GM23248 (cell line): ENCODE results near the gene SCNN1B. TPM values are rescaled to one million over a fixed set of nuclear protein-coding genes. Genes with fewer than 3 reads are reported as not detected.
"Not testable (repeated sequence)": the region's sequence is repeated elsewhere in the genome, so short reads cannot be mapped to it uniquely, and the experiment has no call there.

Experiments
- DNase-seq: peaks from one replicate; pipeline ENCODE4 v3.0.0-alpha.2; 2015
- H2AFZ ChIP-seq: fragments of 200-600 bp; sonication (generic); 2 replicates; pipeline ENCODE4 v1.6.1; 2016; ENCODE audit warnings: antibody characterized with exemption
- H3F3A ChIP-seq: fragments of 200-600 bp; sonication (generic); 2 replicates; pipeline ENCODE4 v1.6.1; 2016; ENCODE audit warnings: mild to moderate bottlenecking, antibody characterized with exemption, mixed run types; ENCODE audit not compliant: insufficient read depth
- H3K27ac ChIP-seq: fragments of 200-600 bp; sonication (generic); 2 replicates; pipeline ENCODE4 v1.5.1; 2016; ENCODE audit warnings: mild to moderate bottlenecking
- H3K27me3 ChIP-seq: fragments of 200-600 bp; sonication (generic); replicated peaks from 2 replicates; pipeline ENCODE4 v1.6.1; 2016; ENCODE audit warnings: mild to moderate bottlenecking; ENCODE audit not compliant: insufficient read depth
- H3K36me3 ChIP-seq: fragments of 200-600 bp; sonication (generic); 2 replicates; pipeline ENCODE4 v1.6.1; 2016; ENCODE audit warnings: low read depth, mild to moderate bottlenecking
- H3K4me1 ChIP-seq: fragments of 200-600 bp; sonication (generic); 2 replicates; pipeline ENCODE4 v1.6.1; 2016; ENCODE audit warnings: mild to moderate bottlenecking; ENCODE audit not compliant: insufficient read depth
- H3K4me2 ChIP-seq: fragments of 200-600 bp; sonication (generic); one replicate; pipeline ENCODE4 v1.6.1; 2016; ENCODE audit warnings: mild to moderate bottlenecking; ENCODE audit not compliant: unreplicated experiment
- H3K4me3 ChIP-seq: fragments of 200-600 bp; sonication (generic); 2 replicates; pipeline ENCODE4 v1.5.1; 2016; ENCODE audit warnings: mild to moderate bottlenecking
- H3K79me2 ChIP-seq: fragments of 200-600 bp; sonication (generic); 2 replicates; pipeline ENCODE4 v1.6.1; 2016; ENCODE audit warnings: mild to moderate bottlenecking; ENCODE audit not compliant: insufficient read depth
- H3K9ac ChIP-seq: fragments of 200-600 bp; sonication (generic); 2 replicates; pipeline ENCODE4 v1.6.1; 2016; ENCODE audit warnings: mild to moderate bottlenecking
- H3K9me2 ChIP-seq: fragments of 200-600 bp; sonication (generic); 2 replicates; pipeline ENCODE4 v1.6.1; 2016; ENCODE audit warnings: mixed run types, mild to moderate bottlenecking, moderate library complexity; ENCODE audit not compliant: insufficient read depth
- H3K9me3 ChIP-seq: fragments of 200-600 bp; sonication (generic); one replicate; pipeline ENCODE4 v1.6.1; 2017; ENCODE audit warnings: low read depth
- H4K20me1 ChIP-seq: fragments of 200-600 bp; sonication (generic); 2 replicates; pipeline ENCODE4 v1.6.0; 2016; ENCODE audit not compliant: insufficient read depth
- EZH2 ChIP-seq: fragments of 200-600 bp; sonication (generic); IDR thresholded peaks from 2 replicates; pipeline ENCODE4 v1.6.1; 2018; ENCODE audit warnings: antibody characterized with exemption, mild to moderate bottlenecking; ENCODE audit not compliant: insufficient read depth, poor library complexity, severe bottlenecking
- EZH2phosphoT487 ChIP-seq: fragments of 200-600 bp; sonication (generic); IDR thresholded peaks from 2 replicates; pipeline ENCODE4 v1.6.1; 2018; ENCODE audit warnings: antibody characterized with exemption, moderate library complexity, mild to moderate bottlenecking, low read depth; ENCODE audit not compliant: insufficient read depth
- WGBS, 2 experiments: methylation state at CpG; one replicate each; pipeline ENCODE4 v1.1.6; 2015 to 2017; ENCODE audit warnings: low lambda C conversion rate in 2 of 2, low coverage in 1 of 2; ENCODE audit errors: missing lambda C conversion rate in 2 of 2; 5-methylcytosine and 5-hydroxymethylcytosine counted together
- in situ Hi-C: fragments of 300-500 bp; cut with MboI; formaldehyde crosslinking; loops from 2 replicates; pipeline ENCODE4 v1.15.0; 2020
- polyA plus RNA-seq: library from polyadenylated mRNA; unstranded; fragments of >200 nt; fragmentation: Nextera tagmentation; extraction: Ambion mirVana; gene quantifications from 2 replicates; pipeline ENCODE4 v1.2.1, GENCODE V29; 2016
- total RNA-seq: library from RNA; depleted of rRNA; stranded (reverse); fragments of >200 nt; shearing (Covaris generic); gene quantifications from 2 replicates; pipeline ENCODE4 v1.2.3, GENCODE V29; 2014

The SCNN1B gene
- total and polyA plus RNA-seq, 2 experiments from 2014 or later, result not detected

GRCh38 chr16:23378256-23378655 lies 76.2 kb downstream of the SCNN1B start:
- in situ Hi-C loops, result no loop called here
- no peak for DNase-seq
- H3K4me1 ChIP-seq, result no peaks in the 10 kb centered on the region

GRCh38 chr16:23378921-23379320 lies 76.8 kb downstream of the SCNN1B start:
- Histone ChIP-seq H3K4me3 (no peak overlapping the region), H3F3A (no peaks in the 10 kb centered on the region), H3K27me3 (no peaks in the 10 kb centered on the region), H4K20me1 (no peaks in the 10 kb centered on the region), H2AFZ (no peak overlapping the region), H3K27ac (no peak overlapping the region), H3K4me2 (no peak overlapping the region), H3K4me1 (no peaks in the 10 kb centered on the region), H3K9ac (no peak overlapping the region), H3K79me2 (no peaks in the 10 kb centered on the region), H3K9me3 (no peaks in the 10 kb centered on the region), H3K9me2 (no peaks in the 10 kb centered on the region), H3K36me3 (no peaks in the 10 kb centered on the region)
- in situ Hi-C loops, result no loop called here
- DNase-seq, result no peak
- WGBS, 2 experiments, result 84 to 94% methylated on average over 2 to 5 of the region's 5 CpGs
- TF ChIP-seq EZH2 (no peak), EZH2phosphoT487 (no peak)

More at GRCh38 chr16:23378256-23378655, 76.2 kb downstream of the SCNN1B start:
- no peak overlapping the region for H2AFZ ChIP-seq
- no peaks in the 10 kb centered on the region for H3K27me3 ChIP-seq
- H3K9ac ChIP-seq, result no peak overlapping the region
- H3K9me2 ChIP-seq, result no peaks in the 10 kb centered on the region
- H3K79me2 ChIP-seq, result no peaks in the 10 kb centered on the region
- H3K27ac ChIP-seq, result no peak overlapping the region
- 47 to 54% methylated on average over 8 of the region's 8 CpGs for WGBS, 2 experiments
- no peaks in the 10 kb centered on the region for H4K20me1 ChIP-seq
- no peaks in the 10 kb centered on the region for H3F3A ChIP-seq
- no peaks in the 10 kb centered on the region for H3K9me3 ChIP-seq
- TF ChIP-seq EZH2phosphoT487, result no peak
- TF ChIP-seq EZH2, result no peak
- no peaks in the 10 kb centered on the region for H3K36me3 ChIP-seq
- no peak overlapping the region for H3K4me3 ChIP-seq
- H3K4me2 ChIP-seq, result no peak overlapping the region

- no peaks in the 10 kb centered on the region for H4K20me1 ChIP-seq
- H3K4me3 ChIP-seq, result no peak overlapping the region
- no peak overlapping the region for H3K4me2 ChIP-seq
- H3K4me1 ChIP-seq, result no peaks in the 10 kb centered on the region
- in situ Hi-C loops, result no loop called here
- WGBS, 2 experiments, result 66 to 69% methylated on average over 8 to 10 of the region's 10 CpGs
- no peak overlapping the region for H3K27ac ChIP-seq
- DNase-seq, result no peak
- H3K27me3 ChIP-seq, result no peaks in the 10 kb centered on the region
- H3K9ac ChIP-seq, result no peak overlapping the region
- no peaks in the 10 kb centered on the region for H3F3A ChIP-seq
- TF ChIP-seq EZH2phosphoT487, result no peak
- no peak for TF ChIP-seq EZH2
- no peaks in the 10 kb centered on the region for H3K79me2 ChIP-seq
- H2AFZ ChIP-seq, result no peak overlapping the region
- H3K36me3 ChIP-seq, result no peaks in the 10 kb centered on the region
- no peaks in the 10 kb centered on the region for H3K9me3 ChIP-seq
- H3K9me2 ChIP-seq, result no peaks in the 10 kb centered on the region
These were observed 77.6 kb downstream of the SCNN1B start for GRCh38 chr16:23379707-23380106.

GRCh38 chr16:23380501-23380951 lies 78.4 kb downstream of the SCNN1B start:
- Histone ChIP-seq H3K4me3 (no peak overlapping the region), H4K20me1 (no peaks in the 10 kb centered on the region), H3F3A (no peaks in the 10 kb centered on the region), H2AFZ (no peak overlapping the region), H3K9me3 (no peaks in the 10 kb centered on the region), H3K9ac (no peak overlapping the region), H3K27me3 (no peaks in the 10 kb centered on the region), H3K4me2 (no peak overlapping the region), H3K27ac (no peak overlapping the region), H3K9me2 (no peaks in the 10 kb centered on the region), H3K4me1 (no peaks in the 10 kb centered on the region), H3K79me2 (no peaks in the 10 kb centered on the region), H3K36me3 (no peaks in the 10 kb centered on the region)
- no peak for DNase-seq
- WGBS, 2 experiments, result 82 to 88% methylated on average over 9 to 18 of the region's 20 CpGs
- in situ Hi-C loops, result no loop called here
- no peak for TF ChIP-seq EZH2phosphoT487
- no peak for TF ChIP-seq EZH2

GRCh38 chr16:23381702-23382101 lies 79.6 kb downstream of the SCNN1B start:
- H3K4me3 ChIP-seq, H3K9me3 ChIP-seq, H2AFZ ChIP-seq, H3K9ac ChIP-seq, H4K20me1 ChIP-seq, H3K4me1 ChIP-seq, DNase-seq, H3K9me2 ChIP-seq, H3K27ac ChIP-seq, H3K79me2 ChIP-seq, H3K36me3 ChIP-seq, in situ Hi-C loops, H3F3A ChIP-seq, H3K4me2 ChIP-seq, H3K27me3 ChIP-seq: not testable (repeated sequence)
- 66 to 75% methylated on average over 9 of the region's 9 CpGs for WGBS, 2 experiments
